Lower leg skin (tissue), 3 donors: ENCODE measurements around the gene RPS6KL1.

ENCODE experiments used
- CTCF ChIP-seq, 3 donors: fragments of 450-650 bp; IDR thresholded peaks; one replicate each; pipeline ENCODE4 v1.5.1; 2016; ENCODE audit warnings: antibody characterized with exemption in 3 of 3, mild to moderate bottlenecking in 3 of 3, moderate library complexity in 2 of 3
- POLR2A ChIP-seq, 2 donors: fragments of 450-650 bp; IDR thresholded peaks; one replicate each; pipeline ENCODE4 v1.6.1; 2016 to 2017; ENCODE audit warnings: antibody characterized with exemption in 2 of 2, mild to moderate bottlenecking in 1 of 2, moderate library complexity in 1 of 2

DNA sequence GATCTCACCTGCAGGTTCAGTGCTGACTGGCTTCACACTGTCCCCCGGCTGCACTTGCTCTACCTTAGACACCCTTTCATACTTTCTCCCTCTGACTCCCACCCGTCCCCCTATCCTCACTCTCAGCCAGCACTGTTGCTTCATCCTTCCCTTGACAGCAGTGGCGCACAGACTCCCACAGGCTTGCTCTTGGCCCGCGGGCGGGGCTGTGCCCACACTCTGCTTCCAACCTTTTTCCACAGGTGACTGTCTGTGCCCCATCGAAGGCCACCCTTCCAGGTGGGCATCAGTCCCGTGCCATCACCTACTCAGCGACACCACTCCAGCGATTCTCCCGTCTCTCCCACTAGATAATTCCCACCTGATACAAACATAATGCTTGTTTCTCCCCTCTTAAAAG lies 1.0 kb upstream of the RPS6KL1 start:
- TF ChIP-seq CTCF (IDR thresholded peaks at IDR 0.05) (no peak), POLR2A (IDR thresholded peaks at IDR 0.05) (no peak)
